Kidney epithelial cell (primary cell): ENCODE results near the gene MMP12. TPM values are rescaled to one million over a fixed set of nuclear protein-coding genes. Genes with fewer than 3 reads are reported as not detected.
"Not testable (repeated sequence)": the region's sequence is repeated elsewhere in the genome, so short reads cannot be mapped to it uniquely, and the experiment has no call there.

Source experiments
- DNase-seq: peaks from one replicate; pipeline ENCODE4 v3.0.0-alpha.2; 2010; ENCODE audit warnings: low read depth
- H3K27me3 ChIP-seq: 2 replicates; pipeline ENCODE4 v1.6.0; 2011; ENCODE audit warnings: low read length; ENCODE audit not compliant: control insufficient read depth, insufficient read depth
- H3K36me3 ChIP-seq: 2 replicates; pipeline ENCODE4 v1.5.1; 2011; ENCODE audit warnings: low read length; ENCODE audit not compliant: control insufficient read depth, insufficient read depth
- H3K4me3 ChIP-seq: 2 replicates; pipeline ENCODE4 v1.5.1; 2011; ENCODE audit warnings: low read depth, mild to moderate bottlenecking, control low read depth, low read length
- total RNA-seq: library from RNA; depleted of rRNA; stranded (reverse); fragments of >200 nt; gene quantifications from 2 replicates; pipeline ENCODE4 v1.2.3, GENCODE V29; 2015
- TF ChIP-seq, protein P1 (sequence below): IDR thresholded peaks from 2 replicates; pipeline ENCODE4 v1.5.1; 2011; ENCODE audit warnings: mild to moderate bottlenecking, moderate library complexity, low read length, control low read depth, inconsistent platforms; ENCODE audit not compliant: insufficient read depth, poor library complexity, severe bottlenecking

Gene MMP12
- total RNA-seq, 1 donor from 2014 or later: not detected

DNA sequence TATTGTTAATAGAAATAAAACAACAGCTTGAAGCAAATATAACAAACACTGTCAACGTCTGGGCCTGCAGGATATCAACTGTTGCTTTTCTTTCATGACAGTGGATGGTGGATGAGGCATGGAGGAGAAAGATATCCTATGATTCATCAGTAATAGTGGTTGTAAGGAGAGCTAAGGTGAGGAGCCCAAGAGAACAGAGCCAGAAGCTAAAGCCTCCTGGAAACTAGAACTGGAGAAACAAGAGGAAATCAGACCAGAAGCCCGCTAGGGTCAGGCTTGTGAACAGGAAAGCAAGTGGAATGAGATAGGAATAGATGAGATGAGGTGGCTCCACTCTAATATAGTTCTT lies 37.7 kb upstream of the MMP12 start:
- H3K27me3 ChIP-seq: no peaks in the 10 kb centered on the region
- TF ChIP-seq, protein P1, sequence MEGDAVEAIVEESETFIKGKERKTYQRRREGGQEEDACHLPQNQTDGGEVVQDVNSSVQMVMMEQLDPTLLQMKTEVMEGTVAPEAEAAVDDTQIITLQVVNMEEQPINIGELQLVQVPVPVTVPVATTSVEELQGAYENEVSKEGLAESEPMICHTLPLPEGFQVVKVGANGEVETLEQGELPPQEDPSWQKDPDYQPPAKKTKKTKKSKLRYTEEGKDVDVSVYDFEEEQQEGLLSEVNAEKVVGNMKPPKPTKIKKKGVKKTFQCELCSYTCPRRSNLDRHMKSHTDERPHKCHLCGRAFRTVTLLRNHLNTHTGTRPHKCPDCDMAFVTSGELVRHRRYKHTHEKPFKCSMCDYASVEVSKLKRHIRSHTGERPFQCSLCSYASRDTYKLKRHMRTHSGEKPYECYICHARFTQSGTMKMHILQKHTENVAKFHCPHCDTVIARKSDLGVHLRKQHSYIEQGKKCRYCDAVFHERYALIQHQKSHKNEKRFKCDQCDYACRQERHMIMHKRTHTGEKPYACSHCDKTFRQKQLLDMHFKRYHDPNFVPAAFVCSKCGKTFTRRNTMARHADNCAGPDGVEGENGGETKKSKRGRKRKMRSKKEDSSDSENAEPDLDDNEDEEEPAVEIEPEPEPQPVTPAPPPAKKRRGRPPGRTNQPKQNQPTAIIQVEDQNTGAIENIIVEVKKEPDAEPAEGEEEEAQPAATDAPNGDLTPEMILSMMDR: no peak
- no peaks in the 10 kb centered on the region for H3K36me3 ChIP-seq
- no peak for DNase-seq
- H3K4me3 ChIP-seq: no peak overlapping the region

DNA sequence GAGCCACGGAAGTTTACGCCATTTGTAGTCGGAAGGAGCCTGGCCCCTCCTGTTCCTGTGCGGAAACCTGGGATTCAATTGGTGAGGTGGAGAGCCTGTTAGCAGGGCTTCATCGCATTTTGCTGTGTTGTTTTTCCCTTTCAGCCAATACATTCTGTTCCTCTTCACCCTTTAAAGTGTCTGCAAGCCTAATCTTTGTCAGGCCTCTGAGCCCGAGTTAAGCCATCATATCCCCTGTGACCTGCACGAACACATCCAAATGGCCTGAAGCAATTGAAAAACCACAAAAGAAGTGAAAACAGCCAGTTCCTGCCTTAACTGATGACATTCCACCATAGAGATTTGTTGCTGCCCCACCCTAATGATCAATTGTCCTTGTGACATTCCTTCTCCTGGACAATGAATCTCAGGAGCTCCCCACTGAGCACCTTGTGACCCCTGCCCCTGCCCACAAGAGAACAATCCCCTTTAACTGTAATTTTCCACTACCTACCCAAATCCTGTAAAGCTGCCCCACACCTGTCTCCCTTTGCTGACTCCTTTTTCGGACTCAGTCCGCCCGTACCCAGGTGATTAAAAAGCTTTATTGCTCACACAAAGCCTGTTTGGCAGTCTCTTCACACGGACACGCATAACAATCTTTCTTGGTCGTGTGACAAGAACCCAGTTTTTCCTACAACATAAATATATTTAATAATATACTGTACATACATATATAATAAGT lies 37.1 kb upstream of the MMP12 start:
- no peaks in the 10 kb centered on the region for H3K27me3 ChIP-seq
- no peaks in the 10 kb centered on the region for H3K36me3 ChIP-seq
- TF ChIP-seq, protein P1: no peak
- no peak overlapping the region for H3K4me3 ChIP-seq
- DNase-seq: no peak

DNA sequence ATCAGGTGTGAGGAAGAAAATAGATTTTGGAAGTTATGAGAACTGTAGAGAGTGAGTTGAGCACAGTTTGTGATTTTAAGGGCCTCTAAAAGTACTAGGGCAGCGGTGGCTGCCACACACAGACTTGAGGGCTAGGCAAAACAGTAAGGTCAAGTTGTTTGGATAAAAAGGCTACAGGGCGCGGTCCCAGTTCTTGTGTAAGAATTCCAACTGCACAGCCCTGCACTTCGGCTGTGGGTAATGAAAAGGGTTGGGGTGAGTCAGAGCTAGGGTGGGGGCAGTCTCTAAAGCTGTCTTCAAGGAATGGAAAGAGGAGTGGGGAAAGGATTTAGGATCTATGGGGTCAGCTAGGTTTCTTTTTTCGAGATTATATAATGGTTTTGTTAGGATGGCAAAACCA lies 31.1 kb upstream of the MMP12 start:
- H3K27me3 ChIP-seq, DNase-seq, H3K36me3 ChIP-seq, H3K4me3 ChIP-seq: not testable (repeated sequence)

DNA sequence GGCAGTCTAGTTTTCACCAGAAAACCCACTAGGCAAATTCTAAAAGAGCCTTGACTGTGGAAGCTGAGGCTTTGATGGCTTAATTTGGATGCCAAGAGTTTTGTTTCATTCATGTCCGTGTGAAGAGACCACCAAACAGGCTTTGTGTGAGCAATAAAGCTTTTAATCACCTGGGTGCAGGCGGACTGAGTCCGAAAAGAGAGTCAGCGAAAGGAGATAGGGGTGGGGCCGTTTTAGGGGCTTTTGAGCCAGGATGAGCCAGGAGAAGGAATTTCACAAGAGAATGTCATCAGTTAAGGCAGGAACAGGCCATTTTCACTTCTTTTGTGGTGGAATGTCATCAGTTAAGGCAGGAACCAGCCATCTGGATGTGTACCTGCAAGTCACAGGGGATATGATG lies 29.1 kb upstream of the MMP12 start:
- not testable (repeated sequence) for DNase-seq, H3K4me3 ChIP-seq, H3K27me3 ChIP-seq, H3K36me3 ChIP-seq

DNA sequence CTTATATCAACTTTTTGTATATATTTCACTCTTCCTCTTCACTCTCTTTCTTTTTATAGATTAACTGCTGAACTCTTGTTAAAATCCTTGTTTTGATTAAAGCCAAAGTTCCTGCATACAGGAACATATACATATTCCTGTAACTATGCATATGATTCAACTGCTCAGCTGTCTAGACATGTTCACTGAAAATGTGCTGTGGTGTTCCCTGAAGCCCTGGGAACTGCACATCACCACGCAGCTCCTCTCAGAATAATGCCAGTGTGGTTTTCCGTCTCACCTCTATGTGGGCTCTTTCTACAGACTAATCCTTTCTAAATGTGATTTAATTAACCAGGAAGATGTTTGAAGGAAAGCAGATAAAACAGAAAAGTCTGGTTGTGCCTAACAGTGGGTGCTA lies 25.6 kb upstream of the MMP12 start:
- H3K36me3 ChIP-seq: no peaks in the 10 kb centered on the region
- TF ChIP-seq, protein P1: no peak
- H3K27me3 ChIP-seq: no peaks in the 10 kb centered on the region
- DNase-seq: no peak
- H3K4me3 ChIP-seq: no peak overlapping the region

DNA sequence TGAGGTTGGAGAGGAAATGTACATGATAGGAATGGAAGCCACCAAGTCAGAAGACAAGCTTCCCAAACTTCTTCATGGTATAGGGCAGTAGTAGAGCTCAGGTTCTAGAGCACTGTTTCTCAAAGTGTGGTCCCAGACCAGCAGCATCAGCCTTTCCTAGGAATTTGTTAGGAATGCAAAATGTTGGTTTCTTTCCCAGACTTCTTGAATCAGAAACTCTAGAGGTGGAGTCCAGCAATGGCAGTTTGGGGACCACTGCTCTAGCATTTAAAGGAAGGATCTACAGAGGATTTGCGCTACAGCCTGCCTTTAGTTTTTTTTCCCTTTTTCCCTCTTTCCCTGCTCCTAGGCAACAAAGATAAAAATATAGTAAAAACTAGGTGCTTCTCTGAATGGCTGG lies 17.0 kb upstream of the MMP12 start:
- H3K4me3 ChIP-seq: no peak overlapping the region
- TF ChIP-seq, protein P1: no peak
- H3K27me3 ChIP-seq: no peaks in the 10 kb centered on the region
- H3K36me3 ChIP-seq: no peaks in the 10 kb centered on the region
- DNase-seq: no peak

DNA sequence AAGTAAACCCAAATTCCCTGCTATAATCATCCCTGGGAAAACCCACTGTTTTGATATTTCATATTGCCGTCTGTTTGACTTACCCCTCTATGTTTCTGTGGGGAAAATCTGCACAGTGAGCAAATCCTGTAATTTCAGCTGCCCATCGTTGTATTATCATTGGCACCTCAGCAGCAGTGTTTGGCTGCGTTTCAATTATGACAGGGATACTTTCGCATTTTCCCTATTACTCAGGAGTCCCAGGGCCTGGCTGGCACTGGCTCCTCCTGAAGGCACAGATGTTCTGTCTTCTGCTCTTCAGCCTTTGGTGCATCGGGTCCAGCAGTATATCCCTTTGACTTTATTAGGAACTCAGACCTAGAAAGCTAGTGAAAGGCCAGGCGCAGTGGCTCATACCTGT lies 12.2 kb upstream of the MMP12 start:
- TF ChIP-seq, protein P1: no peak
- no peaks in the 10 kb centered on the region for H3K27me3 ChIP-seq

More for the DNA sequence above, 12.2 kb upstream of the MMP12 start:
- DNase-seq: no peak
- Histone ChIP-seq H3K4me3 (no peak overlapping the region), H3K36me3 (no peaks in the 10 kb centered on the region)
